Adrenal gland (tissue), 12 donors: ENCODE results near the gene SYMPK. TPM values are rescaled to one million over a fixed set of nuclear protein-coding genes. Genes with fewer than 3 reads are reported as not detected.

ENCODE experiments used
- DNase-seq, 7 donors: peaks; one replicate each; pipeline ENCODE4 v3.0.0-alpha.2; 2019 to 2020
- H3K27ac ChIP-seq, 5 donors: fragments of 200-600 bp; sonication (generic) in 4 of 5; 1 replicate in 3 of 5; 2 replicates in 2 of 5; pipeline versions ENCODE4 v1.5.1 to v1.8.0; 2016 to 2020; ENCODE audit warnings: mild to moderate bottlenecking in 1 of 5
- H3K27me3 ChIP-seq: fragments of 200-600 bp; 2 replicates; pipeline ENCODE4 v1.8.0; 2021
- H3K36me3 ChIP-seq, 2 donors: fragments of 200-600 bp; replicated peaks in 1 of 2; 1 replicate in 1 of 2; 2 replicates in 1 of 2; pipeline versions ENCODE4 v1.5.1 to v1.8.0; 2018 to 2022
- H3K4me1 ChIP-seq, 2 donors: fragments of 200-600 bp; replicated peaks in 1 of 2; 1 replicate in 1 of 2; 2 replicates in 1 of 2; pipeline versions ENCODE4 v1.5.1 to v1.8.0; 2018 to 2021
- H3K4me3 ChIP-seq, 4 donors: fragments of 200-600 bp; sonication (generic) in 3 of 4; one replicate each; pipeline ENCODE4 v1.5.1; 2016 to 2018
- H3K9me3 ChIP-seq, 3 donors: fragments of 200-600 bp; sonication (generic) in 1 of 3; replicated peaks in 1 of 3; 1 replicate in 2 of 3; 2 replicates in 1 of 3; pipeline versions ENCODE4 v1.5.1 to v1.8.0; 2016 to 2021
- CTCF ChIP-seq, 6 experiments: fragments of 450-650 bp in 4 of 6; fragments of 200-600 bp in 2 of 6; sonication (generic) in 1 of 6; IDR thresholded peaks; 1 replicate in 5 of 6; 2 replicates in 1 of 6; pipeline versions ENCODE4 v1.5.1 to v1.8.0; 2016 to 2021; ENCODE audit warnings: antibody characterized with exemption in 6 of 6, mild to moderate bottlenecking in 2 of 6, moderate library complexity in 1 of 6
- POLR2A ChIP-seq, 2 donors: fragments of 450-650 bp; IDR thresholded peaks; one replicate each; pipeline ENCODE4 v1.6.1; 2017; ENCODE audit warnings: antibody characterized with exemption in 2 of 2, mild to moderate bottlenecking in 2 of 2, moderate library complexity in 1 of 2
- WGBS, 4 donors: extraction: QIAGEN DNeasy Blood & Tissue Kit in 2 of 4; methylation state at CpG; one replicate each; pipeline versions ENCODE4 v1.1.5 to v1.1.7; 2013 to 2017; 5-methylcytosine and 5-hydroxymethylcytosine counted together
- intact Hi-C, 2 donors: fragments of 100-400 bp; cut with DNase I; formaldehyde crosslinking; loops; one replicate each; pipeline versions ENCODE4 v1.14.1 to v1.15.0; 2022 to 2023
- polyA plus RNA-seq, 3 donors: library from polyadenylated mRNA; stranded (reverse); fragments of 200-250 nt in 2 of 3; fragments of 350-450 nt in 1 of 3; fragmentation: Illumina TruSeq in 1 of 3; extraction: RNeasy Lipid Tissue Mini Kit (QIAGEN cat#74804) in 1 of 3; gene quantifications; one replicate each; pipeline ENCODE4 v1.2.3, GENCODE V29; 2013 to 2014
- total RNA-seq, 9 donors: library from RNA; depleted of rRNA in 4 of 9; stranded (reverse); fragments of >200 nt in 4 of 9; fragments of 120-200 nt in 1 of 9; fragmentation: NEBNext Ultra II Directional in 1 of 9; extraction: Animal tissue kit (Norgen Biotek cat#: 25700) in 1 of 9; gene quantifications; one replicate each; pipeline versions ENCODE4 v1.1.0 to v1.2.4, GENCODE V29; 2013 to 2023
- donor health status: healthy with polysubstance abuse.
- donor health status: Bipolar disorder and iron deficiency.
- donor health status: DM: yes; HTN: yes; CAD: no.
- donor health status: DM: no; HTN: no; CAD: no.
- donor health status: DM: no; HTN: no; CAD: no.
- donor health status: DM: yes; HTN: yes; CAD: no.

The SYMPK gene
- total and polyA plus RNA-seq, 12 donors = 32.2 to 313 (median 51.2) TPM

GRCh38 chr19:45780448-45781213, 82.3 kb downstream of the SYMPK start:
- no peaks in the 10 kb centered on the region for H3K27me3 ChIP-seq
- 13 to 31% (median 16%) methylated on average over 6 to 13 of the region's 13 CpGs for WGBS, 4 donors
- peaks cover 35 to 41% of the 10 kb centered on the region in 2 donors for H3K4me1 ChIP-seq
- peak overlapping the region; percentile 60 to 96 (median 89) for H3K27ac ChIP-seq
- peaks cover 0 to 26% of the 10 kb centered on the region in 2 donors for H3K36me3 ChIP-seq
- H3K4me3 ChIP-seq = peak overlapping the region in 3 of 4 donors; percentile 25 to 61 (median 52)
- peak in 3 of 7 donors; percentile 44 to 52 (median 49) for DNase-seq
- intact Hi-C loops = no loop called here
- TF ChIP-seq POLR2A (IDR thresholded peaks at IDR 0.05) (no peak), CTCF (IDR thresholded peaks at IDR 0.05) (no peak)
- no peaks in the 10 kb centered on the region for H3K9me3 ChIP-seq

DNA sequence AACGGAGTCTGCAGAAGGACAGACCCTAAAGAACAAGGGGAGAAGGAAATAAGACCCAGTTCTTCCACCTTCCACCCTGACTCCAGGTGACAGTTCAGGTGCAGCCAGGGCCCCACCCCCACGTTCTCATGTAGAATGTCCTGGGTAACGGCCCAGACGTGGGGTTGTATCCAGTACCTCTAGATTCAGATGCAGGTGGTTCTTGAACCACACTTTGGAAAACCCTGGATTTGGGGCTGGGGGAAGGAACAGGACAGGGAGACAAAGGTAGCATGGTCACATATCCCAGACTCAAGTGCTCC, 82.8 kb downstream of the SYMPK start:
- TF ChIP-seq POLR2A (IDR thresholded peaks at IDR 0.05) (no peak), CTCF (IDR thresholded peaks at IDR 0.05) (no peak)
- Histone ChIP-seq H3K4me3 (peak overlapping the region in 2 of 4 donors; percentile 1 to 61), H3K36me3 (peaks cover 0 to 23% of the 10 kb centered on the region in 2 donors), H3K4me1 (peaks cover 35 to 41% of the 10 kb centered on the region in 2 donors), H3K27me3 (no peaks in the 10 kb centered on the region), H3K9me3 (no peaks in the 10 kb centered on the region), H3K27ac (peak overlapping the region in 4 of 5 donors; percentile 35 to 96 (median 90))
- peak in 1 of 7 donors; percentile 37 for DNase-seq
- 17 to 57% (median 33%) methylated on average over 2 to 4 of the region's 4 CpGs for WGBS, 4 donors
- intact Hi-C loops = no loop called here

- H3K4me1 ChIP-seq = peaks cover 35 to 41% of the 10 kb centered on the region in 2 donors
- no peaks in the 10 kb centered on the region for H3K9me3 ChIP-seq
- DNase-seq = peak; percentile 92 to 97 (median 94)
- H3K27me3 ChIP-seq = no peaks in the 10 kb centered on the region
- peak overlapping the region in 4 of 5 donors; percentile 35 to 96 (median 90) for H3K27ac ChIP-seq
- H3K4me3 ChIP-seq = peak overlapping the region in 1 of 4 donors; percentile 61
- peak in 1 of 2 donors; percentile 6 for TF ChIP-seq POLR2A (IDR thresholded peaks at IDR 0.05)
- TF ChIP-seq CTCF (IDR thresholded peaks at IDR 0.05) = peak in 5 of 6 experiments; percentile 49 to 72 (median 56)
- WGBS, 4 donors = 13 to 35% (median 20%) methylated on average over 34 to 48 of the region's 48 CpGs
- intact Hi-C loops = no loop called here
- H3K36me3 ChIP-seq = peaks cover 0 to 29% of the 10 kb centered on the region in 2 donors
Measured at GRCh38 chr19:45779231-45780145, 83.5 kb downstream of the SYMPK start.
